ENCODE results near the gene RHBDL1.
"Not testable (repeated sequence)": the region's sequence is repeated elsewhere in the genome, so short reads cannot be mapped to it uniquely, and the experiment has no call there.

Gene RHBDL1

GRCh38 chr16:711548-712320 is 36.3 kb downstream of the RHBDL1 start:
- no peaks in the 10 kb centered on the region for H4K20me1 ChIP-seq (ENCODE audit: insufficient read depth)
- H3K4me3 ChIP-seq (IDR thresholded peaks at IDR 0.05; ENCODE audit: insufficient read depth, low read depth, low read length), result no peak overlapping the region
- H3K27ac ChIP-seq, result no peak overlapping the region

GRCh38 chr16:712740-713250 is 37.3 kb downstream of the RHBDL1 start:
- H2AFZ ChIP-seq (ENCODE audit: low read depth); H4K20me1 ChIP-seq (ENCODE audit: insufficient read depth); H3K9ac ChIP-seq; H3K36me3 ChIP-seq (ENCODE audit: insufficient read depth); H3K4me3 ChIP-seq (IDR thresholded peaks at IDR 0.05; ENCODE audit: insufficient read depth, low read depth, low read length); H3K27ac ChIP-seq; H3K79me2 ChIP-seq (ENCODE audit: insufficient read depth, low read depth); H3K4me2 ChIP-seq: not testable (repeated sequence)
- Histone ChIP-seq H3K27me3 (ENCODE audit: insufficient read depth, low read depth) (peaks cover 80% of the 10 kb centered on the region), H3K4me1 (ENCODE audit: low read depth, poor library complexity, severe bottlenecking) (peaks cover 27% of the 10 kb centered on the region)
- peak; percentile 36; the same call in 1 of the 2 replicates for TF ChIP-seq CTCF (conservative IDR thresholded peaks at IDR 0.05; ENCODE audit: low read depth, low read length)

More at GRCh38 chr16:711548-712320, 36.3 kb downstream of the RHBDL1 start:
- Histone ChIP-seq H3K4me1 (ENCODE audit: low read depth, poor library complexity, severe bottlenecking) (peaks cover 27% of the 10 kb centered on the region), H2AFZ (ENCODE audit: low read depth) (no peak overlapping the region), H3K27me3 (ENCODE audit: insufficient read depth, low read depth) (peaks cover 88% of the 10 kb centered on the region), H3K36me3 (ENCODE audit: insufficient read depth) (no peaks in the 10 kb centered on the region), H3K9ac (no peak overlapping the region), H3K79me2 (ENCODE audit: insufficient read depth, low read depth) (no peaks in the 10 kb centered on the region), H3K4me2 (peak overlapping the region; percentile 38; the same call in 1 of the 2 replicates)
- peak; percentile 86 for TF ChIP-seq CTCF (conservative IDR thresholded peaks at IDR 0.05; ENCODE audit: low read depth, low read length)

- no peak overlapping the region for H3K4me3 ChIP-seq (IDR thresholded peaks at IDR 0.05; ENCODE audit: insufficient read depth, low read depth, low read length)
- peaks cover 29% of the 10 kb centered on the region for H3K4me1 ChIP-seq (ENCODE audit: low read depth, poor library complexity, severe bottlenecking)
- H3K27me3 ChIP-seq (ENCODE audit: insufficient read depth, low read depth), result peaks cover 67% of the 10 kb centered on the region
- H3K79me2 ChIP-seq (ENCODE audit: insufficient read depth, low read depth), result no peaks in the 10 kb centered on the region
- H4K20me1 ChIP-seq (ENCODE audit: insufficient read depth), result no peaks in the 10 kb centered on the region
- no peak overlapping the region for H3K9ac ChIP-seq
- H3K36me3 ChIP-seq (ENCODE audit: insufficient read depth), result no peaks in the 10 kb centered on the region
- TF ChIP-seq CTCF (conservative IDR thresholded peaks at IDR 0.05; ENCODE audit: low read depth, low read length), result no peak
- no peak overlapping the region for H3K27ac ChIP-seq
- no peak overlapping the region; the same call in 1 of the 2 replicates for H3K4me2 ChIP-seq
- H2AFZ ChIP-seq (ENCODE audit: low read depth), result no peak overlapping the region
These were observed 38.6 kb downstream of the RHBDL1 start for GRCh38 chr16:714079-714478.

GRCh38 chr16:714558-715476 is 39.3 kb downstream of the RHBDL1 start, which contains the start of gene METRN:
Gene METRN (plus strand): TSS chr16:715118. CDS start chr16:715290, 172 bp downstream.
- H3K4me2 ChIP-seq, result no peak within 1 kb of the TSS; the same call in 1 of the 2 replicates
- H3K79me2 ChIP-seq (ENCODE audit: insufficient read depth, low read depth), result no peaks in the 10 kb centered on the region
- peaks cover 60% of the 10 kb centered on the region for H3K27me3 ChIP-seq (ENCODE audit: insufficient read depth, low read depth)
- no peaks in the 10 kb centered on the region for H3K36me3 ChIP-seq (ENCODE audit: insufficient read depth)
- no peak within 1 kb of the TSS for H3K4me3 ChIP-seq (IDR thresholded peaks at IDR 0.05; ENCODE audit: insufficient read depth, low read depth, low read length)
- TF ChIP-seq CTCF (conservative IDR thresholded peaks at IDR 0.05; ENCODE audit: low read depth, low read length), result no peak
- H4K20me1 ChIP-seq (ENCODE audit: insufficient read depth), result no peaks in the 10 kb centered on the region
- H2AFZ ChIP-seq (ENCODE audit: low read depth), result no peak within 1 kb of the TSS
- no peak within 1 kb of the TSS for H3K9ac ChIP-seq
- H3K4me1 ChIP-seq (ENCODE audit: low read depth, poor library complexity, severe bottlenecking), result peaks cover 34% of the 10 kb centered on the region
- H3K27ac ChIP-seq, result no peak within 1 kb of the TSS

Measured in KMS-11 (cell line).